Liver (tissue), 9 donors: Measurements from ENCODE around the gene NSUN3. TPM values are rescaled to one million over a fixed set of nuclear protein-coding genes. Genes with fewer than 3 reads are reported as not detected.
A peak's percentile ranks its signal among the peaks of the same experiment; 100 is the strongest.

Experiments used
- DNase-seq: peaks from one replicate; pipeline ENCODE4 v3.0.0-alpha.2; 2017; ENCODE audit warnings: low spot score
- H3K27ac ChIP-seq, 2 donors: one replicate each; pipeline ENCODE4 v1.7.0; 2013; ENCODE audit warnings: inconsistent platforms in 2 of 2, low read length in 2 of 2, control low read depth in 1 of 2, low read depth in 1 of 2, mild to moderate bottlenecking in 1 of 2
- H3K27me3 ChIP-seq, 4 donors: one replicate each; pipeline versions ENCODE4 v1.6.1 to v1.7.0; 2013; ENCODE audit warnings: low read length in 3 of 4, inconsistent platforms in 1 of 4, mild to moderate bottlenecking in 1 of 4, moderate library complexity in 1 of 4; ENCODE audit not compliant: control insufficient read depth in 4 of 4, insufficient read depth in 4 of 4
- H3K36me3 ChIP-seq, 4 donors: one replicate each; pipeline versions ENCODE4 v1.6.1 to v1.7.0; 2013; ENCODE audit warnings: low read length in 3 of 4, mild to moderate bottlenecking in 3 of 4, low read depth in 1 of 4, moderate library complexity in 1 of 4; ENCODE audit not compliant: control insufficient read depth in 4 of 4, insufficient read depth in 3 of 4
- H3K4me1 ChIP-seq, 4 donors: one replicate each; pipeline versions ENCODE4 v1.6.1 to v1.7.0; 2013; ENCODE audit warnings: low read length in 3 of 4, mild to moderate bottlenecking in 3 of 4, moderate library complexity in 1 of 4; ENCODE audit not compliant: control insufficient read depth in 4 of 4, insufficient read depth in 4 of 4
- H3K4me3 ChIP-seq, 3 donors: one replicate each; pipeline versions ENCODE4 v1.6.1 to v1.7.0; 2013; ENCODE audit warnings: low read length in 3 of 3, control low read depth in 1 of 3, low read depth in 1 of 3, mild to moderate bottlenecking in 1 of 3
- H3K9ac ChIP-seq, 2 donors: one replicate each; pipeline ENCODE4 v1.7.0; 2013; ENCODE audit warnings: low read length in 2 of 2, mild to moderate bottlenecking in 2 of 2, moderate library complexity in 2 of 2, control low read depth in 1 of 2, low read depth in 1 of 2
- H3K9me3 ChIP-seq, 4 donors: one replicate each; pipeline versions ENCODE4 v1.6.1 to v1.7.0; 2013; ENCODE audit warnings: low read length in 3 of 4; ENCODE audit not compliant: control insufficient read depth in 4 of 4
- ATF3 ChIP-seq: IDR thresholded peaks from 2 replicates; pipeline ENCODE4 v1.6.1; 2016; ENCODE audit warnings: antibody characterized with exemption
- EGR1 ChIP-seq, 2 donors: IDR thresholded peaks; 2 replicates each; pipeline ENCODE4 v1.6.1; 2016 to 2018; ENCODE audit warnings: antibody characterized with exemption in 2 of 2, low read depth in 2 of 2
- MAX ChIP-seq: IDR thresholded peaks from 2 replicates; pipeline ENCODE4 v1.6.1; 2016; ENCODE audit warnings: antibody characterized with exemption
- RAD21 ChIP-seq, 2 donors: IDR thresholded peaks; 2 replicates each; pipeline ENCODE4 v1.6.1; 2016; ENCODE audit warnings: antibody characterized with exemption in 2 of 2, mild to moderate bottlenecking in 2 of 2
- RXRA ChIP-seq, 2 donors: IDR thresholded peaks; 2 replicates each; pipeline ENCODE4 v1.6.1; 2017 to 2018; ENCODE audit warnings: antibody characterized with exemption in 2 of 2, mild to moderate bottlenecking in 1 of 2
- TAF1 ChIP-seq: conservative IDR thresholded peaks from 2 replicates; pipeline ENCODE4 v1.6.1; 2016; ENCODE audit warnings: antibody characterized with exemption, mild to moderate bottlenecking
- ZBTB33 ChIP-seq: IDR thresholded peaks from 2 replicates; pipeline ENCODE4 v1.6.1; 2016; ENCODE audit warnings: antibody characterized with exemption
- WGBS: extraction: QIAGEN DNeasy Blood & Tissue Kit; methylation state at CpG from one replicate; pipeline ENCODE4 v1.1.7; 2013; 5-methylcytosine and 5-hydroxymethylcytosine counted together
- polyA plus RNA-seq, 2 donors: library from polyadenylated mRNA; stranded (reverse) in 1 of 2; unstranded in 1 of 2; fragments of 200-250 nt in 1 of 2; fragments of >200 nt in 1 of 2; fragmentation: Nextera tagmentation in 1 of 2; extraction: Ambion mirVana in 1 of 2; gene quantifications; one replicate each; pipeline versions ENCODE4 v1.2.1 to v1.2.3, GENCODE V29; 2013 to 2015
- total RNA-seq, 2 donors: library from RNA; depleted of rRNA; stranded (reverse); fragments of >200 nt; gene quantifications; one replicate each; pipeline ENCODE4 v1.2.3, GENCODE V29; 2014
- TF ChIP-seq, protein P1 (sequence below): IDR thresholded peaks from 2 replicates; pipeline ENCODE4 v1.6.1; 2016; ENCODE audit warnings: antibody characterized with exemption, mild to moderate bottlenecking
- donor health status: healthy.
- donor health status: healthy.
- donor health status: healthy.
- donor health status: healthy.
- donor health status: healthy.

The NSUN3 gene
- total and polyA plus RNA-seq, 4 donors, result 3.8 to 14.6 (median 8.1) TPM

- peaks cover 0 to 7% (median 5%) of the 10 kb centered on the region in 4 donors for H3K36me3 ChIP-seq
- H3K4me1 ChIP-seq, result peaks cover 0 to 19% (median 13%) of the 10 kb centered on the region in 4 donors
- no peak overlapping the region for H3K27ac ChIP-seq
- no peak overlapping the region for H3K9ac ChIP-seq
- no peak overlapping the region for H3K4me3 ChIP-seq
- no peak for TF ChIP-seq MAX
- no peak for TF ChIP-seq ATF3
- TF ChIP-seq TAF1, result no peak
- no peaks in the 10 kb centered on the region for H3K27me3 ChIP-seq
- no peak for DNase-seq
- no peaks in the 10 kb centered on the region for H3K9me3 ChIP-seq
- 97% methylated on average over 13 of the region's 13 CpGs for WGBS
Observed at GRCh38 chr3:94061297-94061696, 1.6 kb upstream of the NSUN3 start.

- WGBS, result 60% methylated on average over 17 of the region's 17 CpGs
Observed at GRCh38 chr3:94063496-94064119, 747 bp downstream of the NSUN3 start.

GRCh38 chr3:94064243-94064860 lies 1.5 kb downstream of the NSUN3 start:
- WGBS, result 79% methylated on average over 6 of the region's 6 CpGs
- H3K4me3 ChIP-seq, result no peak overlapping the region
- H3K4me1 ChIP-seq, result peaks cover 0 to 22% (median 13%) of the 10 kb centered on the region in 4 donors
- no peak for DNase-seq
- H3K27me3 ChIP-seq, result no peaks in the 10 kb centered on the region
- no peak overlapping the region for H3K9ac ChIP-seq
- peaks cover 3 to 10% (median 6%) of the 10 kb centered on the region in 4 donors for H3K36me3 ChIP-seq
- TF ChIP-seq TAF1, result no peak
- no peak for TF ChIP-seq RAD21 (IDR thresholded peaks at IDR 0.05)
- TF ChIP-seq MAX, result no peak
- no peak for TF ChIP-seq EGR1 (IDR thresholded peaks at IDR 0.05; ENCODE audit: low read depth in 2 of 2)
- no peak for TF ChIP-seq ZBTB33
- TF ChIP-seq, protein P1, sequence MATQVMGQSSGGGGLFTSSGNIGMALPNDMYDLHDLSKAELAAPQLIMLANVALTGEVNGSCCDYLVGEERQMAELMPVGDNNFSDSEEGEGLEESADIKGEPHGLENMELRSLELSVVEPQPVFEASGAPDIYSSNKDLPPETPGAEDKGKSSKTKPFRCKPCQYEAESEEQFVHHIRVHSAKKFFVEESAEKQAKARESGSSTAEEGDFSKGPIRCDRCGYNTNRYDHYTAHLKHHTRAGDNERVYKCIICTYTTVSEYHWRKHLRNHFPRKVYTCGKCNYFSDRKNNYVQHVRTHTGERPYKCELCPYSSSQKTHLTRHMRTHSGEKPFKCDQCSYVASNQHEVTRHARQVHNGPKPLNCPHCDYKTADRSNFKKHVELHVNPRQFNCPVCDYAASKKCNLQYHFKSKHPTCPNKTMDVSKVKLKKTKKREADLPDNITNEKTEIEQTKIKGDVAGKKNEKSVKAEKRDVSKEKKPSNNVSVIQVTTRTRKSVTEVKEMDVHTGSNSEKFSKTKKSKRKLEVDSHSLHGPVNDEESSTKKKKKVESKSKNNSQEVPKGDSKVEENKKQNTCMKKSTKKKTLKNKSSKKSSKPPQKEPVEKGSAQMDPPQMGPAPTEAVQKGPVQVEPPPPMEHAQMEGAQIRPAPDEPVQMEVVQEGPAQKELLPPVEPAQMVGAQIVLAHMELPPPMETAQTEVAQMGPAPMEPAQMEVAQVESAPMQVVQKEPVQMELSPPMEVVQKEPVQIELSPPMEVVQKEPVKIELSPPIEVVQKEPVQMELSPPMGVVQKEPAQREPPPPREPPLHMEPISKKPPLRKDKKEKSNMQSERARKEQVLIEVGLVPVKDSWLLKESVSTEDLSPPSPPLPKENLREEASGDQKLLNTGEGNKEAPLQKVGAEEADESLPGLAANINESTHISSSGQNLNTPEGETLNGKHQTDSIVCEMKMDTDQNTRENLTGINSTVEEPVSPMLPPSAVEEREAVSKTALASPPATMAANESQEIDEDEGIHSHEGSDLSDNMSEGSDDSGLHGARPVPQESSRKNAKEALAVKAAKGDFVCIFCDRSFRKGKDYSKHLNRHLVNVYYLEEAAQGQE, result no peak
- no peak for TF ChIP-seq RXRA (IDR thresholded peaks at IDR 0.05)
- H3K9me3 ChIP-seq, result no peaks in the 10 kb centered on the region
- no peak overlapping the region for H3K27ac ChIP-seq

More at GRCh38 chr3:94063496-94064119, 747 bp downstream of the NSUN3 start:
- H3K9ac ChIP-seq, result peak overlapping the region; percentile 55 to 99
- H3K36me3 ChIP-seq, result peaks cover 3 to 10% (median 6%) of the 10 kb centered on the region in 4 donors
- H3K4me1 ChIP-seq, result peaks cover 0 to 19% (median 13%) of the 10 kb centered on the region in 4 donors
- peak overlapping the region; percentile 73 to 92 for H3K27ac ChIP-seq
- no peaks in the 10 kb centered on the region for H3K9me3 ChIP-seq
- H3K4me3 ChIP-seq, result peak overlapping the region; percentile 72 to 97 (median 97)
- no peaks in the 10 kb centered on the region for H3K27me3 ChIP-seq
- no peak for DNase-seq
- TF ChIP-seq ATF3 (no peak), TAF1 (no peak)
